Mesendoderm (in vitro differentiated cells): ENCODE measurements around the gene MMP17.

ENCODE experiments used
- DNase-seq: peaks from one replicate; pipeline ENCODE4 v3.0.0; 2013
- H2AK5ac ChIP-seq: 2 replicates; pipeline ENCODE4 v1.6.1; 2013; ENCODE audit warnings: low read length, inconsistent platforms
- H2BK120ac ChIP-seq: 2 replicates; pipeline ENCODE4 v1.6.1; 2013; ENCODE audit warnings: low read depth, mild to moderate bottlenecking, low read length, moderate library complexity, mixed read lengths
- H2BK15ac ChIP-seq: replicated peaks from 2 replicates; pipeline ENCODE4 v1.6.1; 2013; ENCODE audit warnings: low read depth, mild to moderate bottlenecking, moderate library complexity
- H2BK5ac ChIP-seq: 2 replicates; pipeline ENCODE4 v1.6.1; 2013; ENCODE audit warnings: low read length, inconsistent platforms
- H3K18ac ChIP-seq: 2 replicates; pipeline ENCODE4 v1.6.1; 2013; ENCODE audit warnings: mild to moderate bottlenecking, low read length, mixed read lengths
- H3K23ac ChIP-seq: one replicate; pipeline ENCODE4 v1.6.1; 2013; ENCODE audit warnings: low read length
- H3K27ac ChIP-seq: 2 replicates; pipeline ENCODE4 v1.5.1; 2013; ENCODE audit warnings: low read depth, mild to moderate bottlenecking, inconsistent platforms, low read length, moderate library complexity
- H3K27me3 ChIP-seq: 2 replicates; pipeline ENCODE4 v1.6.1; 2013; ENCODE audit warnings: low read length, control low read depth, mild to moderate bottlenecking, inconsistent platforms; ENCODE audit not compliant: insufficient read depth, poor library complexity
- H3K36me3 ChIP-seq: 2 replicates; pipeline ENCODE4 v1.6.1; 2013; ENCODE audit warnings: low read length, inconsistent platforms; ENCODE audit not compliant: control insufficient read depth, insufficient read depth
- H3K4ac ChIP-seq: one replicate; pipeline ENCODE4 v1.6.1; 2013; ENCODE audit warnings: low read depth, mild to moderate bottlenecking, low read length, moderate library complexity
- H3K4me1 ChIP-seq: 2 replicates; pipeline ENCODE4 v1.6.1; 2013; ENCODE audit warnings: low read depth, low read length, inconsistent platforms; ENCODE audit not compliant: control insufficient read depth
- H3K4me2 ChIP-seq: 2 replicates; pipeline ENCODE4 v1.6.1; 2013; ENCODE audit warnings: low read length
- H3K4me3 ChIP-seq: 2 replicates; pipeline ENCODE4 v1.5.1; 2013; ENCODE audit warnings: mild to moderate bottlenecking, low read length
- H3K56ac ChIP-seq: one replicate; pipeline ENCODE4 v1.6.1; 2013; ENCODE audit warnings: low read length
- H3K79me1 ChIP-seq: 2 replicates; pipeline ENCODE4 v1.6.1; 2013; ENCODE audit warnings: low read length, inconsistent platforms
- H3K79me2 ChIP-seq: 2 replicates; pipeline ENCODE4 v1.6.1; 2013; ENCODE audit warnings: mild to moderate bottlenecking, low read length; ENCODE audit not compliant: control insufficient read depth, insufficient read depth
- H3K9ac ChIP-seq: 2 replicates; pipeline ENCODE4 v1.6.1; 2013; ENCODE audit warnings: low read length, inconsistent platforms
- H4K5ac ChIP-seq: one replicate; pipeline ENCODE4 v1.6.1; 2013; ENCODE audit warnings: low read length
- H4K8ac ChIP-seq: one replicate; pipeline ENCODE4 v1.6.1; 2013; ENCODE audit warnings: low read depth, mild to moderate bottlenecking, control low read depth, low read length, moderate library complexity
- WGBS: extraction: QIAGEN DNeasy Blood & Tissue Kit; methylation state at CpG from one replicate; pipeline ENCODE4 v1.1.7; 2013; ENCODE audit warnings: low lambda C conversion rate, missing lambda C conversion rate; ENCODE audit not compliant: insufficient coverage; ENCODE audit errors: extremely low coverage; 5-methylcytosine and 5-hydroxymethylcytosine counted together

Gene MMP17

DNA sequence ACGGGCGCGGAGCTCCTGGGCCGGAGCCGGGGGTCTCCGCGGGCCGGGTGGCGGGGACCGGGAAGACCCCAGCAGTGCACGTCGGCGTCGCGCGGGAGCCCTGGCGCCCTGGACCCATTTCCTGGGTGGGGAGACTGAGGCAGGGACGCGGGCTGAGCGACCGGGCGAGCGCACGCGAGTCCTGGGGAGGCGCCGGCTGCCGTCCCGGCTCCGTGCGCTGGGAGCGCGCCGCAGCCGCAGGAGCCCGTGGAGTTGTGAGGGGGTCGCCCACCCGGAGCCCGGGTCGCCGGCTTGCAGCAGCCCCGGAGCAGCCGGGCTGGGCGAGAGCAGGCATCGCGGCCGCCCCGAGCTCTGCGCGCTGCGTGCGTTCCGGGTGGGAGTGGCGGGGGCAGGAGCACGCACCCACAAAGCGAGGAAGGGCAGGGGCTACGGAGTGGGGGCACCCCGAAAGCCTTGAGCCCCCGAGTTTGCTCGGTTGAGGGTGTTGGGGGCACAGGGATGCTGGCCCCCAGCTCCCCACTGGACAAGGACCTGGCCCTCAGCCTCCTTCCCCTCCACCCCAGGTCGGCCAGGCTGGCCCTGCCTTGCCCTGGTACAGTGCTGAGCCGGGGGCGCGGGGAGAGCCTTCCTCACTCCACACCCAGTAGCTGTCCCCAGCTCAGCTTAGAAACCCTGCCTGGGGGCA, 620 bp downstream of the MMP17 start:
- peak overlapping the region; percentile 15 for H3K23ac ChIP-seq
- H2BK15ac ChIP-seq = no peak overlapping the region
- no peak overlapping the region for H3K18ac ChIP-seq
- H4K8ac ChIP-seq = no peak overlapping the region
- H3K9ac ChIP-seq = peak overlapping the region; percentile 52
- DNase-seq = peak; percentile 60
- H2BK5ac ChIP-seq = no peak overlapping the region
- H3K36me3 ChIP-seq = no peaks in the 10 kb centered on the region
- no peak overlapping the region for H4K5ac ChIP-seq
- H3K4me2 ChIP-seq = peak overlapping the region; percentile 52
- no CpG with 5 or more reads among the region's 64 CpGs for WGBS
- no peak overlapping the region for H2BK120ac ChIP-seq
- H3K4me3 ChIP-seq = peak overlapping the region; percentile 15
- no peaks in the 10 kb centered on the region for H3K79me2 ChIP-seq
- H2AK5ac ChIP-seq = no peak overlapping the region
- H3K4me1 ChIP-seq = no peaks in the 10 kb centered on the region
- H3K56ac ChIP-seq = peak overlapping the region; percentile 73
- no peak overlapping the region for H3K27ac ChIP-seq
- peaks cover 4% of the 10 kb centered on the region for H3K27me3 ChIP-seq
- H3K4ac ChIP-seq = no peak overlapping the region
- no peaks in the 10 kb centered on the region for H3K79me1 ChIP-seq

DNA sequence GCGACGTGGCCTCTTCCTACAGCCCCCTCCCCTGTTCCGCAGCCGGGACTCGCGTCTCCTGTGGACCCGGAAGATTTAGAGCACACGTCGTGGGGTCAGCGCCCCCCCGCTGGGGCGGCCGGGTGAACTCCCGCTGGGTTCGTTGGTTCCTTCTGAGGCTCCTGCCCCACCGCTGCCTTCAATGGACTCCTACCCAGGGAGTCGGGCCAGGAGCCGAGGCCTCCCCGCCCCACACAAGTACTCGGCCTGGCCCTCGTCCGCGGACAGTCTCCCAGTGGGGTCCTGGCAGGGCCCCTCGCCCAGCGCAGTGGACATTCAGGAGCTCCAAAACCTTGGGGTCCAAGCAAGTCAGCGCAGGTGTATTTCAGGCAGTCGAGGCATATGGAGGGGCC, 1.2 kb downstream of the MMP17 start:
- Histone ChIP-seq H3K36me3 (no peaks in the 10 kb centered on the region), H2BK120ac (no peak overlapping the region), H3K27me3 (peaks cover 4% of the 10 kb centered on the region), H4K8ac (no peak overlapping the region), H2BK5ac (no peak overlapping the region), H2BK15ac (no peak overlapping the region), H4K5ac (no peak overlapping the region), H3K9ac (peak overlapping the region; percentile 69), H3K56ac (peak overlapping the region; percentile 85), H3K18ac (no peak overlapping the region), H3K4ac (no peak overlapping the region), H3K79me2 (no peaks in the 10 kb centered on the region), H3K79me1 (no peaks in the 10 kb centered on the region), H3K4me1 (no peaks in the 10 kb centered on the region), H3K27ac (no peak overlapping the region), H3K4me3 (no peak overlapping the region), H2AK5ac (no peak overlapping the region), H3K4me2 (peak overlapping the region; percentile 52), H3K23ac (no peak overlapping the region)
- WGBS = no CpG with 5 or more reads among the region's 27 CpGs
- DNase-seq = no peak

DNA sequence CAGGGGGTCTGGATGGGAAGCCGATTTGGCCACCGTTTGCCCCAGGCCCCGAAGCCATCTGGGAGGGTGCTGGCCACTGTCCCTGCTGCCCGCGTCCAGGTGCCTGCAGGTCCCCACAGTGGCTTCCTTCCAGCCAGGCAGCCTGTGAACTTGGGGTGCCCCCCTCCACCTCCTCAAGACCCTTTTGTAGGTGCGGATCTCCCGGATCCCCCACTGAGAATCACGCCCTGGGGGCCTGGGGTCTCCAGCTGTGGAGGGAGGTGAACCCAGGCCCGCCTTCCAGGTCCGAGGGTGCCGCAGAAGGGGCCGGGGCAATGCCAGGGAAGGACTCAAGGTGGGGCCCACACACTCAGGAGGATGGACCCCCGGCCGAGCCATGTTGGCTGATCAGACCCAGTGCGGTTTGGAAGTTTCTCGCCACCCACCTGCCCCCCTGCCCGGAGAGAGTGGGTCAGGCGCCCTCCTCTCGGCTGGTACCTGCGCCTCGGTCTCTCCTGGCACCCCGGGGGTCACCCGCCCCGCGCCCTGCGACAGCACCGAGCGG, 1.7 kb downstream of the MMP17 start:
- Histone ChIP-seq H2BK15ac (no peak overlapping the region), H3K4me2 (peak overlapping the region; percentile 84), H3K27ac (no peak overlapping the region), H3K9ac (peak overlapping the region; percentile 69), H3K4me1 (no peaks in the 10 kb centered on the region), H3K23ac (no peak overlapping the region), H4K8ac (no peak overlapping the region), H3K27me3 (peaks cover 4% of the 10 kb centered on the region), H3K4ac (no peak overlapping the region), H2BK120ac (no peak overlapping the region), H4K5ac (no peak overlapping the region), H3K36me3 (no peaks in the 10 kb centered on the region), H3K56ac (peak overlapping the region; percentile 85), H2BK5ac (no peak overlapping the region), H3K79me1 (no peaks in the 10 kb centered on the region), H3K4me3 (peak overlapping the region; percentile 13), H3K79me2 (no peaks in the 10 kb centered on the region), H2AK5ac (no peak overlapping the region), H3K18ac (no peak overlapping the region)
- DNase-seq = peak; percentile 31
- no CpG with 5 or more reads among the region's 28 CpGs for WGBS

DNA sequence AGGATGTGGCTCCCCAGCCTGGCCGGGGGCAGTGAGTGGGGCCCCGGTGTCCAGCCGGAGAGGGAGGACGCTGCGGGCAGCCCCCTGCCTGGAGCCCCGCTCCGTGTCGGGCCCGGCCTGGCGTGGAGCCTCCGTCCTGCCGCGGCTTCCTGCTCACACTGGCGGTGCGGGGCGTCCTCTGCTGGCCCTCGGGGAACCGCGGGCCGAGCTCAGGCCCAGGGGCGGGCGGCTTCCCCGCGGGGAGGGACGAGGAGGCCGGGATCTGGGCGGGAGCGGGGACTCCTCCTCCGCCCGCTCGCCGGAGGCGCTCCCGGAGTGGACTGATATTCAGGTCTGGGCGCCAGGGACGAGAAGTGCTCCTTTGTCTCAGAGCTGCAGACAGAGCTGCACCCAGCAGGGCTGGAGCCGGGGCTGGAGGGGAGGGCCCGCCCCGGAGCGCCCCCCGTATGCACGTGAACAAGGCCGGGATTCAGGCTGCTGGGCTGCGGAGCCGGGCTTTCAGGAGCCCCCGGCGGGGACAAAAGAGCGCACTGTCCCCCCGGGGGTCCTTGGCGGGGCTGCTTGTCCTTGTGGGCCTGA, 2.2 kb downstream of the MMP17 start:
- Histone ChIP-seq H3K79me1 (no peaks in the 10 kb centered on the region), H3K23ac (no peak overlapping the region), H3K36me3 (no peaks in the 10 kb centered on the region), H3K4me2 (peak overlapping the region; percentile 84), H3K9ac (peak overlapping the region; percentile 69), H3K4me3 (peak overlapping the region; percentile 46), H3K27ac (no peak overlapping the region), H4K5ac (no peak overlapping the region), H4K8ac (no peak overlapping the region), H2BK120ac (no peak overlapping the region), H3K18ac (peak overlapping the region; percentile 15), H3K56ac (peak overlapping the region; percentile 85), H3K4ac (no peak overlapping the region), H2AK5ac (no peak overlapping the region), H2BK5ac (no peak overlapping the region), H3K4me1 (no peaks in the 10 kb centered on the region), H3K27me3 (peaks cover 4% of the 10 kb centered on the region), H3K79me2 (no peaks in the 10 kb centered on the region), H2BK15ac (no peak overlapping the region)
- peak; percentile 80 for DNase-seq
- WGBS = no CpG with 5 or more reads among the region's 50 CpGs

DNA sequence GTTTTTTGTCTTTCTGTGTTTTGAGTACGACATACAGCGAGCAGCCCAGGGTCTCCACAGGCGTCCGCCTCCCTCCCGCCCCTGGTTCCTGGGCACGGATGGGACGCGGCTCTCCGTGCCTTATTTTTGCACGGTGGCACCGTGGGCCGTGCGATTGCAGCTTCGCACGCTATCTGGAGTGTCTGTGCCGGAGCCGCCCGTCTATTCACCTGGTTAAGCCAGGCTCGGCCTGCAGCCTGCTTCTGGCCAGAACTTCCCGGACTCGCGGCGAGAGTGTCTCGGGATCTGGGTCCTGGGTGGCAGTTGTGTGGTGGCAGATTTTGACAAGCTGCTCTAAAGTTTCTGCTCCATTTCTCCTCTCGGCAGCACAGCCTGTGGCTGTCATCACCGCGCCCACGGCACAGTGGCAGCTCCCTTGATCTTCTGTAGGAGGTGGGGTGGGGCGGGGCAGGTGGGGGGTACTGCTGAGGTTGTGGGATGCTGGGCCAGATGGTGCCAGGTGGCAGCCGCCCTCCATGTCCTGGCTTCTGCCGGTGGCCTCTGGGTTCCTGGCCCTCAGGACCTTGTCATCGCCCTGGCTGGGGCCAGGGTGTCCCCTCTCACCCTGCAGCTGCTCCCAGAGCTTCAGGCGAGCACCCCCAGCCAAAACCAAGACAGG, 2.9 kb downstream of the MMP17 start:
- peak overlapping the region; percentile 85 for H3K56ac ChIP-seq
- H3K27me3 ChIP-seq = peaks cover 4% of the 10 kb centered on the region
- WGBS = no CpG with 5 or more reads among the region's 33 CpGs
- peak overlapping the region; percentile 46 for H3K4me3 ChIP-seq
- no peak overlapping the region for H4K8ac ChIP-seq
- peak overlapping the region; percentile 94 for H3K23ac ChIP-seq
- H2AK5ac ChIP-seq = no peak overlapping the region
- peak overlapping the region; percentile 84 for H3K4me2 ChIP-seq
- H2BK5ac ChIP-seq = no peak overlapping the region
- no peak overlapping the region for H2BK120ac ChIP-seq
- no peak overlapping the region for H2BK15ac ChIP-seq
- H4K5ac ChIP-seq = no peak overlapping the region
- peak overlapping the region; percentile 69 for H3K9ac ChIP-seq
- no peak overlapping the region for H3K4ac ChIP-seq
- no peak overlapping the region for H3K27ac ChIP-seq
- H3K79me2 ChIP-seq = no peaks in the 10 kb centered on the region
- no peaks in the 10 kb centered on the region for H3K4me1 ChIP-seq
- no peaks in the 10 kb centered on the region for H3K79me1 ChIP-seq
- DNase-seq = no peak
- H3K36me3 ChIP-seq = no peaks in the 10 kb centered on the region
- H3K18ac ChIP-seq = peak overlapping the region; percentile 15
